ENCODE results near the gene SHOX.

DNA sequence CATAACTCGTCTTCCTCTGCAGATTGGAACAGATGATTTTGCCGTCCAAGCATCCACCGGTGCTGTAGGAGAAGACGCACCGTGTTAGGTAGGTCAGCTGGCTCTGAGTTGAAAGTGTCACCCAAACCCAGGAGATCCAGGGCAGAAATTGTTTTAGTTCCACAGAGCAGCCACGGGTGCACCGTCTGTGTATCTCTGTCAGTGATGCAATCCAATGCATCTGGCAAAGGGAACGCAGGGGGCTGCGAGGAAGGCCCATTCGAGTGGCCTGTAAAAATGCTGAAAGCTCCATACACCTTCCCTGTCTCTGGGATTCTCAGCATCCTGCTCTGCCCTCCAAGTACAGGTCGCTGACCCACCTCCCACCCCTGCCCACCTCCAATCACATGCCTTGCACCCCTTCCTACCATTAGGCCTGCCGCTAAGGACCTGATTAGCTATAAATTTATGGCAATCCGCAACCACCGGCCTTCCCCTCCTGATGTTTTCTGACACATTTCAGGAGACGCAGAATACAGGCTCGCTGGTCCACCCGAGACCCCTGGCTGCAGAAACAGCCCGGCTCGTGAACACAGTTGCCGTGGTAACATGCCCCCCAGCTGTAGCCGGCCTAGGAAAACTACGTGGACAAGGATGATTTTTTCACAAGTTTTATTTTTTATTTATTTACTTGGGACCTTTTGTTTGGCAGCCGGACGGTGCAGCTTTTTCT, 39.7 kb upstream of the SHOX start:
- TF ChIP-seq, protein P1, sequence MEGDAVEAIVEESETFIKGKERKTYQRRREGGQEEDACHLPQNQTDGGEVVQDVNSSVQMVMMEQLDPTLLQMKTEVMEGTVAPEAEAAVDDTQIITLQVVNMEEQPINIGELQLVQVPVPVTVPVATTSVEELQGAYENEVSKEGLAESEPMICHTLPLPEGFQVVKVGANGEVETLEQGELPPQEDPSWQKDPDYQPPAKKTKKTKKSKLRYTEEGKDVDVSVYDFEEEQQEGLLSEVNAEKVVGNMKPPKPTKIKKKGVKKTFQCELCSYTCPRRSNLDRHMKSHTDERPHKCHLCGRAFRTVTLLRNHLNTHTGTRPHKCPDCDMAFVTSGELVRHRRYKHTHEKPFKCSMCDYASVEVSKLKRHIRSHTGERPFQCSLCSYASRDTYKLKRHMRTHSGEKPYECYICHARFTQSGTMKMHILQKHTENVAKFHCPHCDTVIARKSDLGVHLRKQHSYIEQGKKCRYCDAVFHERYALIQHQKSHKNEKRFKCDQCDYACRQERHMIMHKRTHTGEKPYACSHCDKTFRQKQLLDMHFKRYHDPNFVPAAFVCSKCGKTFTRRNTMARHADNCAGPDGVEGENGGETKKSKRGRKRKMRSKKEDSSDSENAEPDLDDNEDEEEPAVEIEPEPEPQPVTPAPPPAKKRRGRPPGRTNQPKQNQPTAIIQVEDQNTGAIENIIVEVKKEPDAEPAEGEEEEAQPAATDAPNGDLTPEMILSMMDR (IDR thresholded peaks at IDR 0.05), result no peak
- no peak for TF ChIP-seq POLR2A (IDR thresholded peaks at IDR 0.05)
